ENCODE results near the gene POU3F1.

Gene POU3F1

GRCh38 chr1:38031513-38031866 lies 15.1 kb downstream of the POU3F1 start:
- Histone ChIP-seq H3K9me3 (replicated peaks; ENCODE audit: low read length) (no peaks in the 10 kb centered on the region), H3K4me3 (ENCODE audit: low read length) (no peak overlapping the region), H3K4me1 (ENCODE audit: control insufficient read depth, insufficient read depth, low read length) (peaks cover 36% of the 10 kb centered on the region), H3K27me3 (ENCODE audit: control insufficient read depth, insufficient read depth, low read length) (no peaks in the 10 kb centered on the region), H3K36me3 (ENCODE audit: insufficient read depth, low read length) (peaks cover 4% of the 10 kb centered on the region), H3K9ac (ENCODE audit: low read depth, low read length) (no peak overlapping the region), H3K4me2 (ENCODE audit: low read length) (no peak overlapping the region)

- H3K4me3 ChIP-seq (ENCODE audit: low read length), result peak overlapping the region; percentile 23
- peak overlapping the region; percentile 59 for H3K4me2 ChIP-seq (ENCODE audit: low read length)
- peaks cover 8% of the 10 kb centered on the region for H3K36me3 ChIP-seq (ENCODE audit: insufficient read depth, low read length)
- H3K9ac ChIP-seq (ENCODE audit: low read depth, low read length), result peak overlapping the region; percentile 2
- no peaks in the 10 kb centered on the region for H3K27me3 ChIP-seq (ENCODE audit: control insufficient read depth, insufficient read depth, low read length)
- no peaks in the 10 kb centered on the region for H3K9me3 ChIP-seq (replicated peaks; ENCODE audit: low read length)
- H3K4me1 ChIP-seq (ENCODE audit: control insufficient read depth, insufficient read depth, low read length), result peaks cover 36% of the 10 kb centered on the region
These were observed 15.7 kb downstream of the POU3F1 start for GRCh38 chr1:38030596-38031512.

GRCh38 chr1:38029685-38030511 lies 16.7 kb downstream of the POU3F1 start:
- Histone ChIP-seq H3K4me2 (ENCODE audit: low read length) (peak overlapping the region; percentile 59), H3K4me3 (ENCODE audit: low read length) (peak overlapping the region; percentile 23), H3K4me1 (ENCODE audit: control insufficient read depth, insufficient read depth, low read length) (peaks cover 36% of the 10 kb centered on the region), H3K36me3 (ENCODE audit: insufficient read depth, low read length) (peaks cover 18% of the 10 kb centered on the region), H3K27me3 (ENCODE audit: control insufficient read depth, insufficient read depth, low read length) (no peaks in the 10 kb centered on the region), H3K9ac (ENCODE audit: low read depth, low read length) (peak overlapping the region; percentile 45), H3K9me3 (replicated peaks; ENCODE audit: low read length) (no peaks in the 10 kb centered on the region)

- H3K9ac ChIP-seq (ENCODE audit: low read depth, low read length), result peak overlapping the region; percentile 45
- H3K4me3 ChIP-seq (ENCODE audit: low read length), result no peak overlapping the region
- H3K36me3 ChIP-seq (ENCODE audit: insufficient read depth, low read length), result peaks cover 22% of the 10 kb centered on the region
- H3K4me1 ChIP-seq (ENCODE audit: control insufficient read depth, insufficient read depth, low read length), result peaks cover 36% of the 10 kb centered on the region
- H3K9me3 ChIP-seq (replicated peaks; ENCODE audit: low read length), result no peaks in the 10 kb centered on the region
- peak overlapping the region; percentile 59 for H3K4me2 ChIP-seq (ENCODE audit: low read length)
- no peaks in the 10 kb centered on the region for H3K27me3 ChIP-seq (ENCODE audit: control insufficient read depth, insufficient read depth, low read length)
These were observed 17.4 kb downstream of the POU3F1 start for GRCh38 chr1:38029081-38029681.

- peak overlapping the region; percentile 45 for H3K9ac ChIP-seq (ENCODE audit: low read depth, low read length)
- no peaks in the 10 kb centered on the region for H3K9me3 ChIP-seq (replicated peaks; ENCODE audit: low read length)
- H3K36me3 ChIP-seq (ENCODE audit: insufficient read depth, low read length), result peaks cover 27% of the 10 kb centered on the region
- H3K27me3 ChIP-seq (ENCODE audit: control insufficient read depth, insufficient read depth, low read length), result no peaks in the 10 kb centered on the region
- H3K4me3 ChIP-seq (ENCODE audit: low read length), result no peak overlapping the region
- no peak overlapping the region for H3K4me2 ChIP-seq (ENCODE audit: low read length)
- H3K4me1 ChIP-seq (ENCODE audit: control insufficient read depth, insufficient read depth, low read length), result peaks cover 36% of the 10 kb centered on the region
These were observed 17.9 kb downstream of the POU3F1 start for GRCh38 chr1:38028671-38029070.

- Histone ChIP-seq H3K9me3 (replicated peaks; ENCODE audit: low read length) (no peaks in the 10 kb centered on the region), H3K4me1 (ENCODE audit: control insufficient read depth, insufficient read depth, low read length) (peaks cover 36% of the 10 kb centered on the region), H3K9ac (ENCODE audit: low read depth, low read length) (no peak overlapping the region), H3K27me3 (ENCODE audit: control insufficient read depth, insufficient read depth, low read length) (no peaks in the 10 kb centered on the region), H3K4me2 (ENCODE audit: low read length) (no peak overlapping the region), H3K36me3 (ENCODE audit: insufficient read depth, low read length) (peaks cover 32% of the 10 kb centered on the region), H3K4me3 (ENCODE audit: low read length) (no peak overlapping the region)
These were observed 18.4 kb downstream of the POU3F1 start for GRCh38 chr1:38028105-38028591.

GRCh38 chr1:38027201-38028104 lies 19.1 kb downstream of the POU3F1 start:
- Histone ChIP-seq H3K9ac (ENCODE audit: low read depth, low read length) (no peak overlapping the region), H3K4me2 (ENCODE audit: low read length) (no peak overlapping the region), H3K27me3 (ENCODE audit: control insufficient read depth, insufficient read depth, low read length) (no peaks in the 10 kb centered on the region), H3K4me3 (ENCODE audit: low read length) (no peak overlapping the region), H3K9me3 (replicated peaks; ENCODE audit: low read length) (no peaks in the 10 kb centered on the region), H3K4me1 (ENCODE audit: control insufficient read depth, insufficient read depth, low read length) (peaks cover 36% of the 10 kb centered on the region), H3K36me3 (ENCODE audit: insufficient read depth, low read length) (peaks cover 39% of the 10 kb centered on the region)

GRCh38 chr1:38026592-38027200 lies 19.9 kb downstream of the POU3F1 start:
- Histone ChIP-seq H3K36me3 (ENCODE audit: insufficient read depth, low read length) (peaks cover 47% of the 10 kb centered on the region), H3K9ac (ENCODE audit: low read depth, low read length) (no peak overlapping the region), H3K27me3 (ENCODE audit: control insufficient read depth, insufficient read depth, low read length) (no peaks in the 10 kb centered on the region), H3K4me3 (ENCODE audit: low read length) (no peak overlapping the region), H3K4me2 (ENCODE audit: low read length) (no peak overlapping the region), H3K9me3 (replicated peaks; ENCODE audit: low read length) (no peaks in the 10 kb centered on the region), H3K4me1 (ENCODE audit: control insufficient read depth, insufficient read depth, low read length) (peaks cover 36% of the 10 kb centered on the region)

GRCh38 chr1:38025664-38026063 lies 20.9 kb downstream of the POU3F1 start:
- no peak overlapping the region for H3K4me2 ChIP-seq (ENCODE audit: low read length)
- no peak overlapping the region for H3K9ac ChIP-seq (ENCODE audit: low read depth, low read length)
- no peak overlapping the region for H3K4me3 ChIP-seq (ENCODE audit: low read length)
- H3K36me3 ChIP-seq (ENCODE audit: insufficient read depth, low read length), result peaks cover 47% of the 10 kb centered on the region
- H3K27me3 ChIP-seq (ENCODE audit: control insufficient read depth, insufficient read depth, low read length), result no peaks in the 10 kb centered on the region
- H3K9me3 ChIP-seq (replicated peaks; ENCODE audit: low read length), result no peaks in the 10 kb centered on the region
- H3K4me1 ChIP-seq (ENCODE audit: control insufficient read depth, insufficient read depth, low read length), result peaks cover 33% of the 10 kb centered on the region

GRCh38 chr1:38025233-38025632 lies 21.4 kb downstream of the POU3F1 start:
- Histone ChIP-seq H3K4me3 (ENCODE audit: low read length) (no peak overlapping the region), H3K36me3 (ENCODE audit: insufficient read depth, low read length) (peaks cover 48% of the 10 kb centered on the region), H3K4me2 (ENCODE audit: low read length) (no peak overlapping the region), H3K9me3 (replicated peaks; ENCODE audit: low read length) (no peaks in the 10 kb centered on the region), H3K9ac (ENCODE audit: low read depth, low read length) (no peak overlapping the region), H3K4me1 (ENCODE audit: control insufficient read depth, insufficient read depth, low read length) (peaks cover 33% of the 10 kb centered on the region), H3K27me3 (ENCODE audit: control insufficient read depth, insufficient read depth, low read length) (no peaks in the 10 kb centered on the region)

Measured in skeletal muscle satellite cell (primary cell).